ENCODE data around the gene CTTN.

The CTTN gene

GRCh38 chr11:70419307-70420007 is 21.1 kb downstream of the CTTN start:
- Histone ChIP-seq H3K36me3 (peaks cover 96 to 100% (median 100%) of the 10 kb centered on the region in 3 donors), H3K27me3 (no peaks in the 10 kb centered on the region), H3K9me3 (no peaks in the 10 kb centered on the region), H3K4me3 (no peak overlapping the region), H3K27ac (no peak overlapping the region), H3K4me1 (no peaks in the 10 kb centered on the region)
- intact Hi-C loops (cut with DNase I; ENCODE audit: low total_unique reads) = no loop called here
- TF ChIP-seq CTCF (IDR thresholded peaks at IDR 0.05) = no peak
- no peak for DNase-seq

- Histone ChIP-seq H3K36me3 (peaks cover 96 to 100% (median 100%) of the 10 kb centered on the region in 3 donors), H3K9me3 (no peaks in the 10 kb centered on the region), H3K27ac (no peak overlapping the region), H3K27me3 (no peaks in the 10 kb centered on the region), H3K4me3 (no peak overlapping the region), H3K4me1 (no peaks in the 10 kb centered on the region)
- intact Hi-C loops (cut with DNase I; ENCODE audit: low total_unique reads) = no loop called here
- DNase-seq = no peak
- TF ChIP-seq CTCF (IDR thresholded peaks at IDR 0.05) = no peak
Observed at GRCh38 chr11:70420008-70420464, 21.7 kb downstream of the CTTN start.

GRCh38 chr11:70420496-70420895 is 22.2 kb downstream of the CTTN start:
- DNase-seq = no peak
- intact Hi-C loops (cut with DNase I; ENCODE audit: low total_unique reads) = no loop called here
- no peaks in the 10 kb centered on the region for H3K27me3 ChIP-seq
- no peaks in the 10 kb centered on the region for H3K4me1 ChIP-seq
- H3K4me3 ChIP-seq = no peak overlapping the region
- H3K9me3 ChIP-seq = no peaks in the 10 kb centered on the region
- H3K36me3 ChIP-seq = peaks cover 96 to 100% (median 100%) of the 10 kb centered on the region in 3 donors
- no peak overlapping the region for H3K27ac ChIP-seq
- TF ChIP-seq CTCF (IDR thresholded peaks at IDR 0.05) = no peak

- Histone ChIP-seq H3K27ac (no peak overlapping the region), H3K4me3 (no peak overlapping the region), H3K9me3 (no peaks in the 10 kb centered on the region), H3K27me3 (no peaks in the 10 kb centered on the region), H3K36me3 (peaks cover 94 to 100% (median 100%) of the 10 kb centered on the region in 3 donors), H3K4me1 (no peaks in the 10 kb centered on the region)
- no peak for TF ChIP-seq CTCF (IDR thresholded peaks at IDR 0.05)
- DNase-seq = no peak
- intact Hi-C loops (cut with DNase I; ENCODE audit: low total_unique reads) = no loop called here
Observed at GRCh38 chr11:70421123-70421522, 22.8 kb downstream of the CTTN start.

- no peaks in the 10 kb centered on the region for H3K4me1 ChIP-seq
- no peak overlapping the region for H3K4me3 ChIP-seq
- no peak overlapping the region for H3K27ac ChIP-seq
- peaks cover 76 to 100% (median 99%) of the 10 kb centered on the region in 3 donors for H3K36me3 ChIP-seq
- DNase-seq = no peak
- intact Hi-C loops (cut with DNase I; ENCODE audit: low total_unique reads) = no loop called here
- H3K27me3 ChIP-seq = no peaks in the 10 kb centered on the region
- no peaks in the 10 kb centered on the region for H3K9me3 ChIP-seq
- TF ChIP-seq CTCF (IDR thresholded peaks at IDR 0.05) = no peak
Observed at GRCh38 chr11:70422692-70423522, 24.6 kb downstream of the CTTN start.

Measured in tibial artery (tissue), 4 donors.